HG03575 (cell line): ENCODE results near the gene AMZ1.

Experiments
- ATAC-seq: cut with Tn5 transposase; IDR thresholded peaks from one replicate; pipeline ENCODE4 v1.9.1; 2021; ENCODE audit not compliant: unreplicated experiment, insufficient number of reproducible peaks, low FRiP score; ENCODE audit errors: extremely low read depth

Gene AMZ1

GRCh38 chr7:2650451-2650850 lies 37.6 kb upstream of the AMZ1 start:
- no peak for ATAC-seq

GRCh38 chr7:2651336-2651735 lies 36.7 kb upstream of the AMZ1 start:
- no peak for ATAC-seq

GRCh38 chr7:2651847-2652735 lies 35.9 kb upstream of the AMZ1 start:
- ATAC-seq = no peak

GRCh38 chr7:2652736-2653060 lies 35.3 kb upstream of the AMZ1 start:
- no peak for ATAC-seq

GRCh38 chr7:2654059-2654458 lies 33.9 kb upstream of the AMZ1 start:
- no peak for ATAC-seq

DNA sequence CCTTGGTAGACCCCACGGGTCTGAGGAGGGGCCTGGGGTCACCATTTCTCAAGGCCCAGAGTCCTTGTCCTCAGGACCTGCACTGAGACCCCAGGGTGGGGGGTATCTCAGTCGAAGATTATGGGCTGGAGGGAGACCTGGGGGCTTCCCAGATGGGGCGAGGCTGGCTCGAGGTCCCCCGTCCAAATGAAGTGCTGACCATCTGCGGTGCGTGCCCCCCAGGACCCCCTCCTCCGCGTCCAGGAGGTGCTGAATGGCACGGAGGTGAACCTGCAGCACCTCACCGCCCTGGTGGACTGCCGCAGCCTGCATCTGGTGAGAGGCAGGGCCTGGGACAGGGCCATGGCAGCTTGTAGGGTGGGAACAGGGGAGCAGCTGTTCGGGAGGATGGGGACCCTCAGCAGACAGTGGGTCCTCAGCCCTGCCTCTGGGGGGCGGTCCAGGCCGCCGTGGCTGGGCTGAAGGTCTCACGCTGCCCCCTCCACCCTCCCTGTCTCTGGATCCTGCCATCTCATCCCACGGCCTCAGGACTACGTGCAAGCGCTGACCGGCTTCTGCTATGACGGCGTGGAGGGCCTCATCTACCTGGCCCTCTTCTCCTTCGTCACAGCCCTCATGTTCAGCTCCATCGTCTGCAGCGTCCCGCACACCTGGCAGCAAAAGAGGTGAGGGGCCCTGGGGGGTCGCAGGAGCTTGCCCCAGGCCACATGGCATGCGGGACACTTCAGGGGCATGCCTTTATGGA lies 32.0 kb upstream of the AMZ1 start:
- no peak for ATAC-seq

- no peak for ATAC-seq
These were observed 30.8 kb upstream of the AMZ1 start for GRCh38 chr7:2657208-2657607.

DNA sequence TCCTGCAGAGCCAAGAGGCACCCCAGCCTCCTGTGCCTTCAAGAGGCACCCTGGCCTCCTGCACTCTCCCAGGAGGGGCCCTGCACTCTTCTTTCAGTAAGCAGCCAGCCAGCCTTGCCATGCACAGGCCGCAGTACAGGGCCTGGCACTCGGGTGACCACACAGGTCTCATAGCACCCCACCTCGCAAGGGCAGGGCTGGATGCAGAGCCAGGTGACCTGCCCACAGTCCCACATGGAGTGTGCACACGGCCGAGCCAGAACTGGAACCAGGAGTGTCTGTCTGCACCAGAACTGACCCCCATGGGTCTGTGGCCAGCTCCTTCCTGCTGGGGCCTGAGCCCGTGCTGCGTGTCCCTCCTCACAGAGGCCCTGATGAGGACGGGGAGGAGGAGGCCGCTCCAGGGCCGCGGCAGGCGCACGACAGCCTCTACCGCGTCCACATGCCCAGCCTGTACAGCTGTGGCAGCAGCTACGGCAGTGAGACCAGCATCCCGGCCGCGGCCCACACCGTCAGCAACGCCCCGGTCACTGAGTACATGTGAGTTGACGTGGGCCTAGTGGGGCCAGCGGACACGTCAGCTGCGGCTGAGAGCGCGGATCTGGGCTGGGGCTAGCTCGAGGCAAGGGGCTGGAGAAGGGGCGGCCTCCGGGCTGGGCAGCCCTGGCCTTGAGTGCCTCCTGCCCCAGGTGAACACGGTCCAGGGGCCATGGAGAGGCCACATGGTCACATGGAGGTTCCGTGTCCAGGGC lies 29.9 kb upstream of the AMZ1 start:
- no peak for ATAC-seq

DNA sequence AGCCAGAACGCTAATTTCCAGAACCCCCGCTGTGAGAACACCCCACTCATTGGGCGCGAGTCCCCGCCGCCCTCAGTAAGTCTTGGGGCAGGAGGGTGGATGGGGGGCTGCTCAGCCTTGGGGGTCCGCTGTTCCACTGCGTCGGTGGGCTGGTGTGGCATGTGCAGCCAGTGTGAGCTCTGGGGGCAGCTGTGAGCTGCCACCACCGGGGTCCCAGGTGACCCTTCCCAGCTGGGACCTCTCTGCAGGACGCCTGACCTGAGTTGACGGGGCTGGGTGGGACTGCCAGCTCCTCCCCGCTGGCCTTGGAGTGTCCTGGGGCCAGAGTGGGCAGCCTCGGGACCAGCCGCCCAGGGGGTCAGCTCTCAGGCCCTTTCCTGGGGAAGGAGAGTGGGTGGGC lies 29.1 kb upstream of the AMZ1 start:
- ATAC-seq = no peak

GRCh38 chr7:2659556-2660358 lies 28.2 kb upstream of the AMZ1 start:
- ATAC-seq = no peak

- no peak for ATAC-seq
These were observed 27.5 kb upstream of the AMZ1 start for GRCh38 chr7:2660359-2661095.

DNA sequence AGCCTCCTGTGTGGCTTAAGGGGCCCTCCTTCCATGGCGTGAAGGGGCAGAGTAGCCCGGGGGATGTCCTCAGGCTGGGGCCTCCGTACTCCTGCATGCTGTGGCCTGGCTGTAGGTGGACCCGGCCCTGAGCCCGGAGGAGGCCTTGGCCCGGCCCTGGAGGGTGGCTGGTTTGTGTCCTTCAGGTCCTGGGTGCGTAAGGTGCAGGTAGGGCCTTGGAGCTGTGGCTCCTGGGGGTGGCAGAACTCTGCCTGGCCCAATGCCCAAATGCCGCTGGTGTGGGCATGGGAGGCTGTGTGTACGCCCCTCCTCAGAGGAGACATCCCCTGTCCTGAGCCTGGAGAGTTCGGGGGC lies 26.9 kb upstream of the AMZ1 start:
- no peak for ATAC-seq

GRCh38 chr7:2661602-2662272 lies 26.3 kb upstream of the AMZ1 start:
- ATAC-seq = no peak

- ATAC-seq = no peak
These were observed 25.5 kb upstream of the AMZ1 start for GRCh38 chr7:2662273-2663120.

DNA sequence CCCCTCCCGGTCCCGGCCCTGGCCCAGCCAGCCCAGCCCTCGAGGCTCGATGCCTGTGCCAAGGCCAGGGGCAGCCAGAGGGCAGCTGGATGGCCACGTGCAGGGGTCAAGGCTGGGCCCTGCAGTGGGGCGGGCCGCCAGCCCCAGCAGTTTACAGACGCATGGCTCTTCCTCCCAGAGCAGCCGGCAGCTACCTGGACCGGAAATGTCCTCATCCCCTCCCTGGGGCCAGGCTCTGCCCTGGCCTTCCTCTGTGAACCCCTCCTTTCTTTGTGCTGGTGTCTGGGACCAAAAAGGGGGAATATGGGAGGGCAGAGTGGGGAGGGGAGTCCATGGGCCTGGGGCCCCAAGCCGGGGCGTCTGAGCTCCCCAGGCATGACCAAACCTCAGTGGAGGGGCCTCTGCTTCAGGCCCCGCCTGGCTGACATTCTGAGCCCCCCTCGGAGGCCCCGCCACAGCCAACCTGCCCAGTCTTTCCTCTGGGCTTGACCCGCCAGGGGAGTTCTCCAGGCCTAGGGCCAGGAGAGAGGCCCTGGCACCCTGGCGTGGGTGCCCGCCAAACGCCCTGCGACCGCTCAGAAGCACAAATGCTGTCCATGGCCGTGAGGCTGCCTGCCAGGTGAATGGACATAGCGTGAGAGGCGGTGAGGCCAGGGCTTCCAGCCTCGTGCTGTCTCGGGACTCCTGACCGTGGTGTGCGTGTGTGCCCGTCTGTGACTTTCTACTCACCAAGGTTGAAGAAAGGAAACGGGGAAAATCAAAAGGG lies 24.7 kb upstream of the AMZ1 start:
- no peak for ATAC-seq

- no peak for ATAC-seq
These were observed 24.0 kb upstream of the AMZ1 start for GRCh38 chr7:2663960-2664359.
